NCI-H2029 (cell line): ENCODE measurements around the gene TRIM44.
"Not testable (repeated sequence)": the region's sequence is repeated elsewhere in the genome, so short reads cannot be mapped to it uniquely, and the experiment has no call there.

Experiments
- DNase-seq: peaks from one replicate; lab custom pipeline; 2025; lab: John Stamatoyannopoulos, UW

Gene TRIM44

GRCh38 chr11:35633827-35634423 is 28.6 kb upstream of the TRIM44 start:
- no peak for DNase-seq

- no peak for DNase-seq
Observed at GRCh38 chr11:35635933-35636332, 26.6 kb upstream of the TRIM44 start.

GRCh38 chr11:35639591-35640179 is 22.9 kb upstream of the TRIM44 start:
- DNase-seq = no peak

- no peak for DNase-seq
Observed at GRCh38 chr11:35641171-35641897, 21.2 kb upstream of the TRIM44 start.

- DNase-seq = no peak
Observed at GRCh38 chr11:35641964-35642363, 20.6 kb upstream of the TRIM44 start.

- peak; percentile 45 for DNase-seq
Observed at GRCh38 chr11:35647421-35648093, 15.0 kb upstream of the TRIM44 start.

- no peak for DNase-seq
Observed at GRCh38 chr11:35650006-35650405, 12.6 kb upstream of the TRIM44 start.

- DNase-seq = no peak
Observed at GRCh38 chr11:35650467-35650866, 12.1 kb upstream of the TRIM44 start.

- no peak for DNase-seq
Observed at GRCh38 chr11:35651263-35651662, 11.3 kb upstream of the TRIM44 start.

- not testable (repeated sequence) for DNase-seq
Observed at GRCh38 chr11:35652786-35653185, 9.8 kb upstream of the TRIM44 start.

- DNase-seq = no peak
Observed at GRCh38 chr11:35654711-35655110, 7.9 kb upstream of the TRIM44 start.

GRCh38 chr11:35655254-35655653 is 7.3 kb upstream of the TRIM44 start:
- DNase-seq = no peak

- no peak for DNase-seq
Observed at GRCh38 chr11:35655856-35656255, 6.7 kb upstream of the TRIM44 start.

- no peak for DNase-seq
Observed at GRCh38 chr11:35658020-35658948, 4.3 kb upstream of the TRIM44 start.

- no peak for DNase-seq
Observed at GRCh38 chr11:35661534-35661933, 1.0 kb upstream of the TRIM44 start.

GRCh38 chr11:35662061-35662648 is 420 bp upstream of the TRIM44 start:
- DNase-seq = peak; percentile 73

- DNase-seq = no peak
Observed at GRCh38 chr11:35663408-35663702, 780 bp downstream of the TRIM44 start.

- DNase-seq = no peak
Observed at GRCh38 chr11:35664977-35665441, 2.4 kb downstream of the TRIM44 start.

- no peak for DNase-seq
Observed at GRCh38 chr11:35667257-35667656, 4.7 kb downstream of the TRIM44 start.

GRCh38 chr11:35668350-35668749 is 5.8 kb downstream of the TRIM44 start:
- not testable (repeated sequence) for DNase-seq

GRCh38 chr11:35671396-35672127 is 9.0 kb downstream of the TRIM44 start:
- DNase-seq = no peak
